RWPE1 (cell line): ENCODE data around the gene AKT3.

ENCODE experiments used
- CTCF ChIA-PET: fragments of 350-600 bp; sonication (Branson Sonifier 250); formaldehyde crosslinking; extraction: SDS; loops from one replicate; lab custom pipeline; 2021; lab: Yijun Ruan, JAX
- POLR2A ChIA-PET: fragments of 400-600 bp; formaldehyde crosslinking; extraction: SDS; loops from one replicate; lab custom pipeline; 2020; ENCODE audit warnings: antibody characterized with exemption; ENCODE audit not compliant: low non-redundant PET; lab: Yijun Ruan, JAX
- DNase-seq: peaks from one replicate; pipeline ENCODE4 v3.0.0; 2012; ENCODE audit warnings: low spot score
- H3K27ac ChIP-seq: fragments of 450-650 bp; 2 replicates; pipeline ENCODE4 v1.5.1; 2017
- TF ChIP-seq, protein P1 (sequence below): fragments of 450-650 bp; conservative IDR thresholded peaks from 2 replicates; pipeline ENCODE4 v1.5.1; 2017; ENCODE audit warnings: low read depth, mild to moderate bottlenecking

Gene AKT3

DNA sequence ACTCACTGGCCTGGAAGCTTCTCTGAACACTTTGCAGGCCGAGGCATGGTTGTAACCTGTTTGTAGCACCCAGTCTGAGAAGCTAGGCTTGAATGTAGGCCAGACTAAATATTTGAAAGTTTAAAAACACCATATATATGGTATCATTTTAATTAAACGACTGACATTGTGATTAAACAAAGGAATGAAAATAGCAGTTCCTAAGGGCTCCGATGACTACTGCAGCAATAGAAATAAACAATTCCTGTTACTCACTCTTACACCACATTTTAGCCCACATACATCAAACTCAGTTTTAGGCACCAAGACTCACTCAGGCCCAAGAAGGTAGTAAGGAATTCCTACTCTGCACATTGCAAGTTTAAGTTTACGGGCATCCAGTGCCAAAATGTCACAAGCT is 281.2 kb downstream of the AKT3 start:
- no peak for DNase-seq
- TF ChIP-seq, protein P1, sequence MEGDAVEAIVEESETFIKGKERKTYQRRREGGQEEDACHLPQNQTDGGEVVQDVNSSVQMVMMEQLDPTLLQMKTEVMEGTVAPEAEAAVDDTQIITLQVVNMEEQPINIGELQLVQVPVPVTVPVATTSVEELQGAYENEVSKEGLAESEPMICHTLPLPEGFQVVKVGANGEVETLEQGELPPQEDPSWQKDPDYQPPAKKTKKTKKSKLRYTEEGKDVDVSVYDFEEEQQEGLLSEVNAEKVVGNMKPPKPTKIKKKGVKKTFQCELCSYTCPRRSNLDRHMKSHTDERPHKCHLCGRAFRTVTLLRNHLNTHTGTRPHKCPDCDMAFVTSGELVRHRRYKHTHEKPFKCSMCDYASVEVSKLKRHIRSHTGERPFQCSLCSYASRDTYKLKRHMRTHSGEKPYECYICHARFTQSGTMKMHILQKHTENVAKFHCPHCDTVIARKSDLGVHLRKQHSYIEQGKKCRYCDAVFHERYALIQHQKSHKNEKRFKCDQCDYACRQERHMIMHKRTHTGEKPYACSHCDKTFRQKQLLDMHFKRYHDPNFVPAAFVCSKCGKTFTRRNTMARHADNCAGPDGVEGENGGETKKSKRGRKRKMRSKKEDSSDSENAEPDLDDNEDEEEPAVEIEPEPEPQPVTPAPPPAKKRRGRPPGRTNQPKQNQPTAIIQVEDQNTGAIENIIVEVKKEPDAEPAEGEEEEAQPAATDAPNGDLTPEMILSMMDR, result no peak
- ChIA-PET POLR2A (no interaction called here), CTCF (interaction anchor here (0.6 kb wide), 1 partner anchor 34 kb away, joined by 3 read pairs; no protein-coding TSS in a partner anchor)
- no peak overlapping the region for H3K27ac ChIP-seq

DNA sequence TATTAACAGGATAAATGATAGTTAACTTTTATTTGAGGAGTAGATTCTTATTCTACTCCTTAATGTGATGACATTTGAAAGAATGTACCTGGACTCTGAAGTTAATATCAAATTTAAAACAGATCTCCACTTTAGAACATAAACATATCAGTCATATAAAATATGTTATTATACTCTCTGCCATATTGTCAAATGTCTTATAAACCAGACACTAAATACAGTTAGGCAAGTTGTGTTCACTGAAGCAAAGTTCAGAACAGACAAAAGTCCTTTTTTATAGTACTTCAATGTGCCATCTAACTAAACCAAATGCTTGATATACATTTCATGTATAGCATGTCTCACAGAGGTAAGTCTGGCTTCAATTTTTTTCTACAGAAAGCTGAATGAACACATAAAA is 285.2 kb downstream of the AKT3 start:
- CTCF ChIA-PET, result no interaction called here
- POLR2A ChIA-PET, result no interaction called here
- DNase-seq, result no peak
- TF ChIP-seq, protein P1, result no peak
- H3K27ac ChIP-seq, result no peak overlapping the region

DNA sequence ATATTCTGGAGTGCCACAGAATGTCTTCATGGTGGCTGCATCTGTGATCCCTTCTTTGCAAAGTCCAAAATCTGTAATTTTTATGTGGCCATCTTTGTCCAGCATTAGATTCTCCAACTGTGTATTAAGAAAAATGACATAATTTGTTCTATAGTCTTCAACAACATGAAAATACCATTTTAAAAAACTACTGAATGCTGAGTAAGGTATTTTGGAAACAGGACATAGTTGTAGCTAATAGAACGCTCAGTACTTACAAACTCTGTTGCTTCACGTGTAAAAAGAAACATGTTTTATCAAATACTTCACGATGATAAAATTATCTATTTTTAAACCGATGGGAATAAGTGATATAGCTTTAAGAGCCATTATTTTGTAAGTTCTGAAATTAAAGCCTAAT is 286.3 kb downstream of the AKT3 start:
- ChIA-PET POLR2A (no interaction called here), CTCF (no interaction called here)
- DNase-seq, result no peak
- H3K27ac ChIP-seq, result no peak overlapping the region
- TF ChIP-seq, protein P1, result no peak

DNA sequence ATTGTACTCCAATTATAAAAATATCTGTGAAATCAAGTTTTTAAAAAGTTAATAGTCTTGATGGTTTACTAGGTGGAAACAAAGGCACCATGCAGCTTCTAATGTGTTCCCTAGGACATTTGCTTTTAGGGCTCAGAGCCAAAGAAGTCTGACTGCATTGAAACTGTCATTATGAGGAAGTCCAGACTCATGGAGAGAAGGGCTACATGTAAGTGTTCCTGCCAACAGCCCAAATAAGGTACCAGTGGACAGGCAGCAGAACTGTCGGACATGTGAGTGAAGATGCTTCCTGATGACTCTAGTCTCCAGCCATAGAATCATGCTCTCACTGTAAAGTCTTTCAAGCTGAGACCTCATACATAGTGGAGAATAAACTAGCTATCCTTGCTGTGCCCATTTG is 287.6 kb downstream of the AKT3 start:
- CTCF ChIA-PET, result no interaction called here
- no peak for DNase-seq
- POLR2A ChIA-PET, result no interaction called here
- H3K27ac ChIP-seq, result no peak overlapping the region
- TF ChIP-seq, protein P1, result no peak

DNA sequence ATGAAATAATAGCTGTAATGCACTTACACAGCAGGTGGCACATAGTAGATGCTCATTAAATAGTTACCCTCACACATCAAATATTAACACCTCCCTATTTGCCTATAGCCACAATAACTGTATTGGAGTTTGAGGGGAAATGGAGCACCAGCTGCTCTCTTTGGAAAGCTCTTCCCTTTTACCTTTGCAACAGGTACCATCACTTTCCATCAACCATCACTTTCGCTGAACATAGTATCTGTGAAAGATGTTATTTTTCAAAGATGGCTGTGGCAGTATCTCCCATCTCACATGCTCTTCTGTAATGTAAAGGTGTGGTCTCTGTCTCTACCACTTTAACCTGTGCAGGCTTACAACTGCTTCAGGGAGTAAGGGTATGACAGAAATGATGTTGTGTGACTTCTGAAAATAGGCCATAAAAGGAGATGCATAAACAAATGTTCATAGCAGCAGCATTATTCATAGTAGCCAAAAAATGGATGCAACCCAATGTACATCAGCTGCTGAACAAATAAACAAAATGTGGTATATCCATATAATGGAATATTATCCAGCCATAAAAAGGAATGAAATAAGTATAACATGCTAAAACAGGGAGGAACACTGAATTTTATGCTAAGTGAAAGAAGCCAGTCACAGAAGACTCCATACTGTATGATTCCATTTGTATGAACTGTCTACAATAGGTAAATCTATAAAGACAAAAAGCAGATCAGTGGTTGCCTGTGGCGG is 288.3 kb downstream of the AKT3 start:
- no peak overlapping the region for H3K27ac ChIP-seq
- DNase-seq, result no peak
- CTCF ChIA-PET, result interaction anchor here (0.6 kb wide), 1 partner anchor 1520 kb away, joined by 3 read pairs; no protein-coding TSS in a partner anchor
- TF ChIP-seq, protein P1, result no peak
- POLR2A ChIA-PET, result no interaction called here

DNA sequence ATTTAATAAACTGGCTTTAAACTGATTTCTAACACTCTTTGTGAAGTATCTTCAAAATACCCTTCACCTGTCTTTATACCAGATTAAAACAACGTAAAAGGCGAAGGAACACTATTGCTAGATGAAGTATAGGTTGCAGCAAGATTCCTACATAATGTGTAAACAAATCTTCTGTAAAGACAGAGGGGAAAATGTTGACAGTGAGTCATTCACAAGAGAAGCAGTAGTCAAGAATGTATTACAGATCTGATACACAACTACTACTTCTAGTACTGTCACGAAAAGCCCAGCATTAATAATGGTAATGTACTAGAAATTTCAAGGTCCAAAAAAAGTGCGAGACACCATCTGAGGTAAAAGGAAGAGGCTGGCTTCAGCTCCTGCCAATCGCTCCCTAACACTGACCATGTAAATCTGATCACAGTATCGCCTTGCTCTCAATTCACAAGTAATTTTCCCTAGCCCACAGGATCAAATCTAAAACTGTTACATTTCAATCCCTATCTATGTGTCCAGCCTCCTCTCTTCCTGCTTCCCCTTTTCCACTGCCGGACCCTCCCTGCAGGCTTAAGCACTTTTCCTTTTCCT is 290.4 kb downstream of the AKT3 start:
- ChIA-PET CTCF (no interaction called here), POLR2A (no interaction called here)
- no peak overlapping the region for H3K27ac ChIP-seq
- TF ChIP-seq, protein P1, result no peak
- DNase-seq, result no peak
